DND-41 (cell line): ENCODE measurements around the gene GPN1.

Experiments used
- EZH2 ChIP-seq: IDR thresholded peaks from 3 replicates; pipeline ENCODE4 v1.6.1; 2012; ENCODE audit warnings: borderline replicate concordance, low read depth, mild to moderate bottlenecking, moderate library complexity, low read length, inconsistent platforms; ENCODE audit not compliant: severe bottlenecking
- TF ChIP-seq, protein P1 (sequence below): IDR thresholded peaks from 2 replicates; pipeline ENCODE4 v1.5.1; 2012; ENCODE audit warnings: borderline replicate concordance, low read length, moderate library complexity, mild to moderate bottlenecking; ENCODE audit not compliant: poor library complexity, severe bottlenecking; ENCODE audit errors: extremely low read depth

DNA sequence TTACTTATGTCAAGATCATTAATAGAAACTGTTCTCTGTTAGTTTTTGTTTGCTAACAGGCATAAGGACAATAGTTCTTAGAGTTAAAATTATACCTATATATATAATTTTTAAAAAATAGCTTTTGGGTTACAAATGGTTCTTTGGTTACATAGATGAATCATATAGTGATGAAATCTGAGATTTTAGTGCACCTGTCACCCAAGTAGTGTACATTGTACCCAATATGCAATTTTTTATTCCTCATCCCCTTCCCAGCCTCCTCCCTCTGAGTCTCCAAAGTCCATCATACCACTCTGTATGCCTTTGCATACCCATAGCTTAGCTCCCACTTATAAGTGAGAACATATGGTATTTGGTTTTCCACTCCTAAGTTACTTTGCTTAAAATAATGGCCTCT, 61.2 kb downstream of the GPN1 start:
- TF ChIP-seq, protein P1, sequence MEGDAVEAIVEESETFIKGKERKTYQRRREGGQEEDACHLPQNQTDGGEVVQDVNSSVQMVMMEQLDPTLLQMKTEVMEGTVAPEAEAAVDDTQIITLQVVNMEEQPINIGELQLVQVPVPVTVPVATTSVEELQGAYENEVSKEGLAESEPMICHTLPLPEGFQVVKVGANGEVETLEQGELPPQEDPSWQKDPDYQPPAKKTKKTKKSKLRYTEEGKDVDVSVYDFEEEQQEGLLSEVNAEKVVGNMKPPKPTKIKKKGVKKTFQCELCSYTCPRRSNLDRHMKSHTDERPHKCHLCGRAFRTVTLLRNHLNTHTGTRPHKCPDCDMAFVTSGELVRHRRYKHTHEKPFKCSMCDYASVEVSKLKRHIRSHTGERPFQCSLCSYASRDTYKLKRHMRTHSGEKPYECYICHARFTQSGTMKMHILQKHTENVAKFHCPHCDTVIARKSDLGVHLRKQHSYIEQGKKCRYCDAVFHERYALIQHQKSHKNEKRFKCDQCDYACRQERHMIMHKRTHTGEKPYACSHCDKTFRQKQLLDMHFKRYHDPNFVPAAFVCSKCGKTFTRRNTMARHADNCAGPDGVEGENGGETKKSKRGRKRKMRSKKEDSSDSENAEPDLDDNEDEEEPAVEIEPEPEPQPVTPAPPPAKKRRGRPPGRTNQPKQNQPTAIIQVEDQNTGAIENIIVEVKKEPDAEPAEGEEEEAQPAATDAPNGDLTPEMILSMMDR, result no peak
- no peak for TF ChIP-seq EZH2
